ENCODE measurements around the gene ELMO1. TPM values are rescaled to one million over a fixed set of nuclear protein-coding genes. Genes with fewer than 3 reads are reported as not detected.

The ELMO1 gene
- total RNA-seq, 1 experiment from 2014 or later = not detected

DNA sequence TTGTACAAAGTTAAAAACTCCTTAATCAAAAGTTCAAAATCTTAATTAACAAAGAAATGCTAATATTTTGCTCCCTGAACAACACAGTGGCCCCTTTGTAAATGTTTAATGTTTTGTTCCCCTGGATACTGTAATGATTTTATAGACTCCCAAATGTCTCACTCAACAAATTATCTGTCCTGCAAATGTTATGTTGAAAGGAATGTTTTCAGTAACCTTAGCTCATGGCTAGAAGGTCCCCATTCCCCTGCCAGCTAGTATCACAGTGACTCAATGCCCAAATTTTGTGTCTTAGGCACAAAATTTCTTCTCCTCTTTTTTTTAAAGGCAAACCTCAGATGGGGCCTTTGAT is 298.9 kb downstream of the ELMO1 start:
- Histone ChIP-seq H3K4me2 (ENCODE audit: low read length) (no peak overlapping the region), H3K79me2 (ENCODE audit: low read length) (no peaks in the 10 kb centered on the region), H3K27ac (ENCODE audit: low read length) (no peak overlapping the region), H4K20me1 (ENCODE audit: low read length) (no peaks in the 10 kb centered on the region), H3F3A (ENCODE audit: low read length, unreplicated experiment) (no peaks in the 10 kb centered on the region), H3K4me1 (ENCODE audit: insufficient read depth, low read length) (no peaks in the 10 kb centered on the region), H3K9me2 (replicated peaks; ENCODE audit: low read length) (no peaks in the 10 kb centered on the region), H3K9me3 (ENCODE audit: low read length) (no peaks in the 10 kb centered on the region), H3K36me3 (ENCODE audit: low read depth, low read length) (no peaks in the 10 kb centered on the region), H3K4me3 (ENCODE audit: low read length) (no peak overlapping the region), H3K27me3 (ENCODE audit: low read length) (peaks cover 9% of the 10 kb centered on the region; the same call in 1 of the 2 replicates), H2AFZ (ENCODE audit: low read length) (no peak overlapping the region), H3K9ac (ENCODE audit: low read length) (no peak overlapping the region)
- ChIA-PET POLR2A (ENCODE audit: unreplicated experiment) (no interaction called here), CTCF (no interaction called here)
- DNase-seq (no peak), ATAC-seq (no peak)
- TF ChIP-seq EZH2phosphoT487 (IDR thresholded peaks at IDR 0.05; ENCODE audit: borderline replicate concordance, low read length) = no peak
- TF ChIP-seq, protein P1, sequence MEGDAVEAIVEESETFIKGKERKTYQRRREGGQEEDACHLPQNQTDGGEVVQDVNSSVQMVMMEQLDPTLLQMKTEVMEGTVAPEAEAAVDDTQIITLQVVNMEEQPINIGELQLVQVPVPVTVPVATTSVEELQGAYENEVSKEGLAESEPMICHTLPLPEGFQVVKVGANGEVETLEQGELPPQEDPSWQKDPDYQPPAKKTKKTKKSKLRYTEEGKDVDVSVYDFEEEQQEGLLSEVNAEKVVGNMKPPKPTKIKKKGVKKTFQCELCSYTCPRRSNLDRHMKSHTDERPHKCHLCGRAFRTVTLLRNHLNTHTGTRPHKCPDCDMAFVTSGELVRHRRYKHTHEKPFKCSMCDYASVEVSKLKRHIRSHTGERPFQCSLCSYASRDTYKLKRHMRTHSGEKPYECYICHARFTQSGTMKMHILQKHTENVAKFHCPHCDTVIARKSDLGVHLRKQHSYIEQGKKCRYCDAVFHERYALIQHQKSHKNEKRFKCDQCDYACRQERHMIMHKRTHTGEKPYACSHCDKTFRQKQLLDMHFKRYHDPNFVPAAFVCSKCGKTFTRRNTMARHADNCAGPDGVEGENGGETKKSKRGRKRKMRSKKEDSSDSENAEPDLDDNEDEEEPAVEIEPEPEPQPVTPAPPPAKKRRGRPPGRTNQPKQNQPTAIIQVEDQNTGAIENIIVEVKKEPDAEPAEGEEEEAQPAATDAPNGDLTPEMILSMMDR (conservative IDR thresholded peaks at IDR 0.05; ENCODE audit: low read depth, low read length) = no peak
- TF ChIP-seq EZH2 (IDR thresholded peaks at IDR 0.05; ENCODE audit: low read length, unreplicated experiment) = no peak
- BruUV-seq (replicated peaks) = no TSS peak
- intact Hi-C loops (cut with micrococcal nuclease) = no loop called here

DNA sequence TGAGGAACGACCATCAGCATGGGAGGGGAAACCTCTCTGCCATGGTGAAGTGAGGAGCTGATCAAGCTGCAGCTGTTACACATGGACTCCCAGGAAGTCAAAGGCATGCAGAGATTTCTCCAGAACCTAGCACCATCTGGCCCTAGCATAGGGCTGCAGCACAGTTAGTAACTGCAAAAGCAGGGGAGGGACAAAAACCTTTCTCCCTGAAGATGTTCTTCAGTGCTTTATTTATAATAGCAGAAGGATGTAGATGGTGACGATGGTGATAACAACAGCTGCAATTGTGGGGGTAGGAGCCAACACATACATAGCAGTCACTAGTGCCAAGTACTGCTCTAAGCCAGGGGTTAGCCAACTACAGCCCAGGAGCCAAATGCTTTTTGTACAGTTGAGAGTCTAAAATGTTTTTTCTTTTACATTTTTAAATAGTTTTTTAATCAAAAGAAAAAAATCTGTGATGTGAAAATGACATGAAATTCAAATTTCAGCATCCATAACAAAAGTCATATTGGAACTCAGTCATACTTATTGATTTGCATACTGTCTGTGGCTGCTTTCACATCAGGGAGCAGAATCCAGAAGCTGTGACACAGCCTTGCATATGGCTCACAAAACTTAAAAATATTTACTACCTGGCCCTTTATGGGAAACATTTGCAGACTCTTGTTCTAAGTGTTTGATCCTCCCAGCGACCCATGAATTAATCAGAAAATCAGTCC is 299.5 kb downstream of the ELMO1 start:
- peaks cover 9% of the 10 kb centered on the region; the same call in 1 of the 2 replicates for H3K27me3 ChIP-seq (ENCODE audit: low read length)
- no TSS peak for BruUV-seq (replicated peaks)
- H3K4me3 ChIP-seq (ENCODE audit: low read length) = no peak overlapping the region
- no peak overlapping the region for H2AFZ ChIP-seq (ENCODE audit: low read length)
- ChIA-PET CTCF (no interaction called here), POLR2A (ENCODE audit: unreplicated experiment) (no interaction called here)
- no peaks in the 10 kb centered on the region for H4K20me1 ChIP-seq (ENCODE audit: low read length)
- intact Hi-C loops (cut with micrococcal nuclease) = no loop called here
- no peaks in the 10 kb centered on the region for H3K4me1 ChIP-seq (ENCODE audit: insufficient read depth, low read length)
- TF ChIP-seq EZH2phosphoT487 (IDR thresholded peaks at IDR 0.05; ENCODE audit: borderline replicate concordance, low read length) (no peak), EZH2 (IDR thresholded peaks at IDR 0.05; ENCODE audit: low read length, unreplicated experiment) (no peak)
- TF ChIP-seq, protein P1 (conservative IDR thresholded peaks at IDR 0.05; ENCODE audit: low read depth, low read length) = no peak
- no peak for ATAC-seq
- H3K27ac ChIP-seq (ENCODE audit: low read length) = no peak overlapping the region
- no peak for DNase-seq
- H3K9me2 ChIP-seq (replicated peaks; ENCODE audit: low read length) = no peaks in the 10 kb centered on the region
- H3K9me3 ChIP-seq (ENCODE audit: low read length) = no peaks in the 10 kb centered on the region
- H3K4me2 ChIP-seq (ENCODE audit: low read length) = no peak overlapping the region
- H3K36me3 ChIP-seq (ENCODE audit: low read depth, low read length) = no peaks in the 10 kb centered on the region
- no peaks in the 10 kb centered on the region for H3F3A ChIP-seq (ENCODE audit: low read length, unreplicated experiment)
- H3K79me2 ChIP-seq (ENCODE audit: low read length) = no peaks in the 10 kb centered on the region
- H3K9ac ChIP-seq (ENCODE audit: low read length) = no peak overlapping the region

DNA sequence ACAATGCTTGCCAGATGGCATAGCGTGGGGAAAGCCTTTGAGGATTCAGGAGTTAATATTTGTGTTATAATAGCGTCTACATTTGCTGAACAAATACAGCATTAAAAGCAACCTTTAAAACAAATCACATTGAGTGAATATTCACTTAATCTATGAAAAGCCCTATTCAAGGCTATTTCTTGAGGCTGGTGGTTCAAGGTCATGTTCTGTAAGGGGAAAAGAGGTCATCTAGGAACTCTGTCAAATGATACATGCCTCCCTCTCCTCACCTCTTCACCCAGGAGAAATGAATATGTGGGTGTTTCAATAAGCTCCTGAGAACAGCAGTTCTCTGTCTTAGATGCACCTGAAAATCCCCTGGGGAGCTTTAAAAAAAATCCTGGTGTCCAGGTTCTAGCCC is 303.0 kb downstream of the ELMO1 start:
- BruUV-seq (replicated peaks) = no TSS peak
- POLR2A ChIA-PET (ENCODE audit: unreplicated experiment) = no interaction called here

More for the DNA sequence above, 303.0 kb downstream of the ELMO1 start:
- no peak overlapping the region for H2AFZ ChIP-seq (ENCODE audit: low read length)
- no peaks in the 10 kb centered on the region for H3K4me1 ChIP-seq (ENCODE audit: insufficient read depth, low read length)
- CTCF ChIA-PET = no interaction called here
- no peaks in the 10 kb centered on the region for H3F3A ChIP-seq (ENCODE audit: low read length, unreplicated experiment)
- no peaks in the 10 kb centered on the region for H3K9me2 ChIP-seq (replicated peaks; ENCODE audit: low read length)
- ATAC-seq = no peak
- H3K4me2 ChIP-seq (ENCODE audit: low read length) = no peak overlapping the region
- H3K79me2 ChIP-seq (ENCODE audit: low read length) = no peaks in the 10 kb centered on the region
- H3K9me3 ChIP-seq (ENCODE audit: low read length) = no peaks in the 10 kb centered on the region
- H3K4me3 ChIP-seq (ENCODE audit: low read length) = no peak overlapping the region
- no peaks in the 10 kb centered on the region for H3K36me3 ChIP-seq (ENCODE audit: low read depth, low read length)
- no peaks in the 10 kb centered on the region for H4K20me1 ChIP-seq (ENCODE audit: low read length)
- no peak for DNase-seq
- H3K27me3 ChIP-seq (ENCODE audit: low read length) = no peaks in the 10 kb centered on the region
- H3K27ac ChIP-seq (ENCODE audit: low read length) = no peak overlapping the region
- no peak overlapping the region for H3K9ac ChIP-seq (ENCODE audit: low read length)
- TF ChIP-seq EZH2 (IDR thresholded peaks at IDR 0.05; ENCODE audit: low read length, unreplicated experiment) (no peak), EZH2phosphoT487 (IDR thresholded peaks at IDR 0.05; ENCODE audit: borderline replicate concordance, low read length) (no peak)
- TF ChIP-seq, protein P1 (conservative IDR thresholded peaks at IDR 0.05; ENCODE audit: low read depth, low read length) = no peak
- intact Hi-C loops (cut with micrococcal nuclease) = no loop called here
